Rectal smooth muscle tissue (tissue), 1 donor: ENCODE data around the gene SMAD6.
A peak's percentile ranks its signal among the peaks of the same experiment; 100 is the strongest.

ENCODE experiments used
- H3K27ac ChIP-seq: one replicate; pipeline ENCODE4 v1.7.0; 2013; ENCODE audit warnings: low read depth, low read length, inconsistent platforms
- H3K27me3 ChIP-seq: one replicate; pipeline ENCODE4 v1.7.0; 2013; ENCODE audit warnings: low read length; ENCODE audit not compliant: control insufficient read depth, insufficient read depth
- H3K36me3 ChIP-seq: one replicate; pipeline ENCODE4 v1.7.0; 2013; ENCODE audit warnings: low read length; ENCODE audit not compliant: control insufficient read depth, insufficient read depth
- H3K4me1 ChIP-seq: one replicate; pipeline ENCODE4 v1.7.0; 2013; ENCODE audit warnings: low read length; ENCODE audit not compliant: control insufficient read depth, insufficient read depth
- H3K4me3 ChIP-seq: one replicate; pipeline ENCODE4 v1.7.0; 2013; ENCODE audit warnings: low read length
- H3K9ac ChIP-seq: one replicate; pipeline ENCODE4 v1.7.0; 2013; ENCODE audit warnings: low read length

Gene SMAD6

DNA sequence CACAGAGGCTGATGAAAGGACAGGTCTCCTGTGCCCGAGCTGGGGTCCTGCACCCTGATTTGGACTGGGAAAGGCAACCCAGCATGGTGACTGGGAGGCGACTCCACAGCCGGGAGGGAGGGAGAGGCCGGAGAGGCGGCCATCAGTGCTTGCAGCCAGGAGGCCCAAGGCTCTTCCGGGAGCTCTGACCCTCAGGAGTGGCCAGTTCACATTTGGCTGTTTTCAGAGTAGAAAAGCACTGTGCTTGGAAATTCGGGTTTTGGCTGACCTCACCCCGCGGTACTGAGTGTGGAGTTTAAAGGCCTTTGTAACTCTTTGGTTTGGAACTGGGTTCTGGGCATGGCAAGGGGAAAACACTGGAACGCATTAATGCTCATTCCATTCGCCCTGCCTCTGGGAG lies 31.9 kb downstream of the SMAD6 start:
- Histone ChIP-seq H3K27ac (peak overlapping the region; percentile 25), H3K36me3 (no peaks in the 10 kb centered on the region), H3K4me3 (no peak overlapping the region), H3K27me3 (no peaks in the 10 kb centered on the region), H3K9ac (no peak overlapping the region), H3K4me1 (peaks cover 9% of the 10 kb centered on the region)

DNA sequence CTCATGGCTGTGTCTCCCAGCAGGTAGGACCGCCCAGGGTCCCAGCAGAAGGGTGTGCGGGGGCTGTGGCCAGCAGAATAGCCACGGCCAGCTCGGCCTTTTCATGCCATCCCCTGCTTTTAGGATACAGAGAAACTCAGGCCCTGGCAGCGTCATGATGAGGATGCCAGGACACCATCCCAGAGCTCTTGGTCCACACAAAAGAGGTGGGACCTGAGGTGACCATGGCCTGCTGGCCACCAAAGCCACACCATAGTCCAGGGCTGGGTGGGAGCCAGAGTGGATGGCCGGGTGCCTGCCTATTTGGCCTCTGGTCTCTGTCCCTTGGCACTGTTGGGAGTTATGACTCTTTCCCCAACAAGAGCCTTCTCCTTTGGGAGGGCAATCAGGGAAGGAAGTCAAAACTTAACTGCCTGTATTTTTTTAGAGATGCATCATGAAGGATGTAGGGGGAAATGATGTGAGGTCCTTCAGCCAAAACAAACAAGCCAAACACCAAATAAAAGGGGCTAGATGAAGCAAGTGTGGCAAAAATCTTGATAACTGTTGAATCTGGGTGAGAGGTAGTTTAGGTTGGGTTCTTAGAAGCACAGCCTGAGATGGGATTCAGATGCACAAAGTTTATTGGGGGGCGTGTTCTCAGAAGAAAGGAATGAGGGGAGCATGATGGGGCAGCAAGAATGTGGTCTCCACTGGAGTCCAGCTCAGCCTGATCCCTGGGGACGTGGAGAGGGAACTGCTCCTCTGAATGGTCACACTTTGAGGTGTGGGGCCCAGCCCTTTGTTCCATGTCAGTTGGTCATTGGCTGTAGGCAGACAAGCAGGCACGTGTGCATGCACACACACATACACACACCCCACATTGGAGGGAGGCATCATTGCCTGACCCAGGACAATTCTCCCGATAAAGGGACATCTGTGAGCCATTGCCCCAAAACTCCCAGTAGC lies 33.2 kb downstream of the SMAD6 start:
- no peak overlapping the region for H3K27ac ChIP-seq
- no peak overlapping the region for H3K9ac ChIP-seq
- H3K4me1 ChIP-seq: peaks cover 5% of the 10 kb centered on the region
- H3K36me3 ChIP-seq: no peaks in the 10 kb centered on the region
- H3K4me3 ChIP-seq: no peak overlapping the region
- H3K27me3 ChIP-seq: no peaks in the 10 kb centered on the region

DNA sequence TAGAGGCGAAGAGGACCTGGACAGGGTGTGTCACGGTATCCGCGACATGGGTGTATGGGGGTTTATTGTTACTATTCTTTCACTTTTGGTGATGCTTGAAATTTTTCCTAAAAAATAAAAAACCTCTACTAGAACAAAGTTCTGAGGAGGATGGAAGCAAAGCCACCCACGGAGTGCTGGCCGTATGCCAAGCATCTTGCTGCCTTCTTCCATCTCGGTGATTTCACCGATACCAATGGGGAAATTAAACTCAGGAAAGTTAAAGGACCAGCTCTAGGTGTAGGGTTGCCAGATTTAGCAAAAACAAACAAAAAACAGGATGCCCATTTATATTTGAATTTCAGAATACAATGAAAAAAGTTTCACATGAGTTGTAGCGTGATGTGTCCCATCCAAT lies 33.9 kb downstream of the SMAD6 start:
- H3K4me1 ChIP-seq: peaks cover 9% of the 10 kb centered on the region
- no peak overlapping the region for H3K9ac ChIP-seq
- H3K36me3 ChIP-seq: no peaks in the 10 kb centered on the region
- H3K27ac ChIP-seq: no peak overlapping the region
- H3K27me3 ChIP-seq: no peaks in the 10 kb centered on the region
- no peak overlapping the region for H3K4me3 ChIP-seq

DNA sequence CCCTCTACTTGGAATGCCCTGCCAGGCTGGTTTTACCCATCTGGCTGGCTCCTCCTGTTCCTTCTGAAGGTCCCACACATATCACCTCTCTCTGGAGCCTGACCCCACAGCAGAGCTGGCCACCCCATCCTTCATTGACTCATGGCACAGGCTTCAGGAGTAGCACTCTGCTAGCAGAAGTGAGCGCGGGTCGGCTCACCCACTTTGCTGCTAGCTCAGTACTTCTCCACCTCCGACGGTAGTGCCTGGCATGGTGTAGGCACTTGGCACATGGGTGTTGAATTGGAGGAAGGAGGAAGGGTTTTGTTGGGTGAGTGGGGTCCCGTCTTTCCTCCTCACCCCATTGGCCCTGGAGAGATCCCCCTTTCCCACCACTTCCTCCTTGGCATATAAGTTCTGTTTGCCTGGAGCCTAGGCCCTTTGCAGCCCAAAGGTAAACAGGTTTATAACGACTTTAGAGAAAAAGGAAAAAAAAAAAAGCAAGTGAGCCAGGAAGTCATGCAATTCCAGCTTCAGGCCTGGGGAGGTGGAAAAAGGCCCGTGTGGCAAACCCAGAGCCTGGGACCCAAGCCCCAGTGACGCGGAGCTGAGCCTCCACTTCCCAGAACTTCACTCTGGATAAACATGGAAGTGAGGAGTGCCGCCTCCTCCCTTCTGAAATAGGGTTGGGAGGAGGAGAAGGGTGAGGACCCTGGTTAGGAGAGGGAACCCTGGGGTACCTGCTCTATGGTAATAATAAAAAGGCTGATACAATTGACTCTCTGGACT lies 35.4 kb downstream of the SMAD6 start:
- Histone ChIP-seq H3K27ac (no peak overlapping the region), H3K27me3 (no peaks in the 10 kb centered on the region), H3K4me3 (no peak overlapping the region), H3K36me3 (no peaks in the 10 kb centered on the region), H3K4me1 (peaks cover 11% of the 10 kb centered on the region), H3K9ac (no peak overlapping the region)

DNA sequence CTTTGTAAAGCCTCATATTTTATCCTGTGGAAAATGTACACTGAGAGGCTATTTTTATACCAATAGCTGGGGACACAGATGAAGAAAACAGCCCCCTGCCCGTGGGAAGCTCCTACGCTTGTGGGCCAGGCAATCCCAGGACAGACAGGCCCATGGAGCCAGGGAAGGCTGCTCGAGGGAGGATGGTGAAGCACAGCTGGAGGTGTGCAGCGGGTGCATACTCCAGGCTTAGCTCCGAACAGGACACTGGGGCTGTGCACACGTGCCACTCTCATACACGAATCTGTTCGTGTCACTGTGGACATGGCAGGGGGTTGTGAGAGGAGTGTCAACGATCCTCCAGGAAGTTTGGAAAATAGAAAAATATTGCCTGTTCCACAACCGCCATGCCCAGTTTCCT lies 36.1 kb downstream of the SMAD6 start:
- no peak overlapping the region for H3K9ac ChIP-seq
- no peak overlapping the region for H3K27ac ChIP-seq
- no peak overlapping the region for H3K4me3 ChIP-seq
- peaks cover 11% of the 10 kb centered on the region for H3K4me1 ChIP-seq
- H3K27me3 ChIP-seq: no peaks in the 10 kb centered on the region
- no peaks in the 10 kb centered on the region for H3K36me3 ChIP-seq

DNA sequence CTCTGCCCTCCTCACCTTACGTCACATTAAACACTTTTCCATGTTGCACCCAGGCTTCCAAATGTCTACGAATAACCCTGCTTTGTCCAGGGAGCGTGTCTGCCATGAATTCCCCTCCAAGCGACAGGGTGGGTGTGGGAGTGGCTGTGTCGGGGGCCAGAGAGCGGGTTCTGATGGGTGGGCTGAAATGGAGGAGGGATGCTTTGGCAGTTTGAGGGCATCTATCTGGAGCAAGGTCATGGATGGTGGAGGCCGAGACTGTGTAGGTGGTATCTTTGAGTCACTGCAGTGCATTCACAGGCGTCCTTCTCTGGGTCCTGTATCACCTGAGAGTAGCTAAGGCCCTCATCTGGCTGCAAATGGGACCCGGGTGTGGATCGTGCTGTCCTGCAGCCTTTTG lies 36.6 kb downstream of the SMAD6 start:
- Histone ChIP-seq H3K9ac (no peak overlapping the region), H3K27ac (no peak overlapping the region), H3K4me3 (no peak overlapping the region), H3K27me3 (no peaks in the 10 kb centered on the region), H3K36me3 (no peaks in the 10 kb centered on the region), H3K4me1 (peaks cover 11% of the 10 kb centered on the region)

DNA sequence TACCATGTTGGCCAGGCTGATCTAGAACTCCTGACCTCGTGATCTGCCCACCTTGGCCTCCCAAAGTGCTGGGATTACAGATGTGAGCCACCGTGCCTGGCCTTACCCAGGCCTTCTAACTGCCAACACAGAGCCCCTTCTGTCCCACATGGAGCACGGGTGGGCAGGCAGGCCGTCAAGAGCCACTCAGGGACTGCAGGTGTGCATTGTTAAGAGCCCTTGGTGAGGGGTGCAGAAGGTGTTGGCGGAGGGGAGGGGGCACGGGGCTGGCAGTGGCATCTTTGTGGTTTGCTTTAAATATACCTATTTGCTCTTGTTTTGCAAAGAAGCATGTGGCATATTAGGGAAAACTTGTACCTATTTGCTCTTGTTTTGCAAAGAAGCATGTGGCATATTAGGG lies 37.3 kb downstream of the SMAD6 start:
- no peak overlapping the region for H3K9ac ChIP-seq
- no peaks in the 10 kb centered on the region for H3K27me3 ChIP-seq
- no peaks in the 10 kb centered on the region for H3K36me3 ChIP-seq
- peaks cover 7% of the 10 kb centered on the region for H3K4me1 ChIP-seq
- H3K27ac ChIP-seq: no peak overlapping the region
- H3K4me3 ChIP-seq: no peak overlapping the region

DNA sequence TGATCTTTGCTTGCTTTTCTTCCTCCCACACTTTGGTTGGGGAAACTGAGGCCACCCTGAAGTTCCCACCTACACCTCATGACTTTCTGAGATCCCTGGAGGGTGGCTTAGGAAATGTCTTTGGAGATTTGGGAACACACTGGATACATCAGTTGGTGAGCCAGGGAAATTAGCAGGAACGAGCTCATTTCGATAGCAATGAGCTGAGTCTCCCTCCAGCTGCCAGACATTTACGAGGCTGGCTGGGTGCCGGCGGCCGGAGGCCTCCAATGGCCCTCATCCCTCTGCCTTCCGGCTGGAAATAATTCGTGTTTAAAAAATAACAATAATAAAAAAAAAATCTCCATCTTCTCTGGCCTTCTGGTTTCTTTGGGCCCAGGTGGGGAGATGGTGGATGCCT lies 38.8 kb downstream of the SMAD6 start:
- H3K36me3 ChIP-seq: no peaks in the 10 kb centered on the region
- H3K4me1 ChIP-seq: peaks cover 7% of the 10 kb centered on the region
- H3K27ac ChIP-seq: no peak overlapping the region
- H3K9ac ChIP-seq: no peak overlapping the region
- H3K4me3 ChIP-seq: no peak overlapping the region
- H3K27me3 ChIP-seq: no peaks in the 10 kb centered on the region

DNA sequence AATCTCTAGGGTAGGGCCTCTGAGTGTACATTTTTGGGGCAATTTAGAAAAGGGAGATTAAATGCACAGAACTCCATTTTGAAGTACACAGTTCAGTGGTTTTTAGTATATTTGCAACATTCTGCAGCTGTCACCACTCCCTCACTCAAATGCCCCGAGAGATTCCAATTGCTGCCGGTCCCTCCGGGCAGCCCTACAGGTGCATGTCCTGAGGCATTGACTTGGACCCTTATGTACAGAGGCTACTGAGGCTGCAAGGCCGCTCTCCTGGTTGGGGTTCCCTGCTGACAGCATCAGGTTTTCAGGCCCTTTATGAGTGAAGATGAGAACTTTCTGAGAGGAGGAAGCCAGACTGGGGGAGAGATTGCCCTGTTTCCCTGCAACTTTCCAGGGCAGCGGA lies 39.6 kb downstream of the SMAD6 start:
- Histone ChIP-seq H3K4me1 (peaks cover 7% of the 10 kb centered on the region), H3K27ac (no peak overlapping the region)

DNA sequence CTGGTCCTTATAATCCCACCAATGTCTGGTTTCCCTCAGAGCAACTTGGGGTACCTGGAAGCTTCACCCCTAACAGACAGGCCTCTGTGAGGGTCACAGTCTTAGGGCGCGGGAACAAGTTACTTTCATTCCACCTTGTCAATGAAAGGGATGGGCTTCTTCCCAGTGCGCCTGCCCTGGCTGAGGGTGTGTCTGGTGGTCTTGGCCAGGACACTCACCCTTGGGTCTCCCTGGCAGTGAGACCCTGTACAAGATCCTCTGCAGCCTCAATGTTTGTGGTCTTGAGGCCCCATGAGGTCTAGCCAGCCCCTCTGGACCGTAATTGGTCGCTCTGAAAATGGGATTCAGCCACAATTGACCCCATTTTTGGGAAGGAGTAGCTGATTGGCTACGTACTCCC lies 40.2 kb downstream of the SMAD6 start:
- Histone ChIP-seq H3K9ac (no peak overlapping the region), H3K27ac (no peak overlapping the region)

More for the DNA sequence above, 39.6 kb downstream of the SMAD6 start:
- H3K4me3 ChIP-seq: no peak overlapping the region
- H3K36me3 ChIP-seq: no peaks in the 10 kb centered on the region
- no peak overlapping the region for H3K9ac ChIP-seq
- no peaks in the 10 kb centered on the region for H3K27me3 ChIP-seq

DNA sequence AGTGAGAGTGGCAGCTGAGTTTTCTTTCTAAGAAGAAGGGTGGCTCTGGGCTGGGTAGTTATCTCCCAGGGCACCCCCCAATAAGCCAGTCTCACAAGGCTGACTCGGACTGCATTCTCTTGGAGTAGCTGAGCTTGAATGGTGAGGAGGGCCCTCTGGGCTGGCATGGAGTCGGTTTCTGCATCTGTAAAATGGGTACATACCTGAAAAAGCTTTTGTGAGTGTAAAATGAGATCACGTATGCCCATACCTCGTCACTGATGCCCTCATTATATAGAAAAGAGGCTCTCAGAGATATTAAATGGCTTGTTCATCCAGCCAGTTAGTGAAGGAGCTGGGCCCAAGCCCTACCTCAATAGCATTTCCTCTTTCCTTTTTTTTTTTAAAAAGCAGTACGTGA lies 41.2 kb downstream of the SMAD6 start:
- H3K9ac ChIP-seq: no peak overlapping the region
- peaks cover 7% of the 10 kb centered on the region for H3K4me1 ChIP-seq
- no peak overlapping the region for H3K27ac ChIP-seq
- no peaks in the 10 kb centered on the region for H3K36me3 ChIP-seq
- H3K4me3 ChIP-seq: no peak overlapping the region
- H3K27me3 ChIP-seq: no peaks in the 10 kb centered on the region

More for the DNA sequence above, 40.2 kb downstream of the SMAD6 start:
- Histone ChIP-seq H3K36me3 (no peaks in the 10 kb centered on the region), H3K27me3 (no peaks in the 10 kb centered on the region), H3K4me1 (peaks cover 7% of the 10 kb centered on the region), H3K4me3 (no peak overlapping the region)

DNA sequence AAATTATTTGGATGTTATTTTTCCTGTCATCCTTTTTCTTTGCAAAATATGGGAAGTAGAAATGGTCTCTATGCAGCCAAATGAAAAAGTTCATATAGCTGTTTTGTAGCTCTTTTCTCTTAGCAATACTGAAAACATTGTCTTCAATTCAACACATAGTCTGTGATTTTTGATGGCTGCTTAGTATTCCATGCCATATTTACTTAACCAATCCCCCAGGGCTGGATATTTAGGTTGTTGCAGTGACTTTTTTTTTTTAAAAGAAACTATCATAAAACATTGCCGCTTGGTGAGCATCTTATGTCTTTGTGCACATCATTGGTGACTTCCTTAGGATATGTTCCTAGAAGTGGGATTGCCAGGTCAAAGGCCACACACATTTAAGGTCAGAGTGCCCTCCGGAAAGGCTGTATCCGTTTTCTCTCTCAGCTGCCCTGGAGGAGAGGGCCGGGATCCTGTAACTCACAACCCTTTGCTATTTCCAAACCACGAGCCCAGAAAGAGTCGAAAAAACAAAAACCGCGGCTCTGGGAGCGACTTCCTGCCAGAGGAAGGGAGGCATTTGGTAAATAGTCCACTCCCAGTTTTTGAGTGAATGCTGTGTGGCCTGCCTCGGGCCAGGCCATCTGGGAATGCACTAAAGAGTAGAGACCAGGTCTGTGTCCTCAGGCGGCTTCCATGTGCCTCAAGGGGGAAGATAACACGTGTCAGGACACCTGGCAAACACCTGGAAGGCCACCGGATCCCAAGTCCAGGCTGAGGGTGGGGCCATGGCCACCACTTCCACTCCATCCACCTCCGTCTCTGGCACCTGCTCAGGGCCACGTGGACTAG lies 41.9 kb downstream of the SMAD6 start:
- H3K36me3 ChIP-seq: no peaks in the 10 kb centered on the region
- no peak overlapping the region for H3K4me3 ChIP-seq
- no peaks in the 10 kb centered on the region for H3K27me3 ChIP-seq
- H3K4me1 ChIP-seq: peaks cover 7% of the 10 kb centered on the region
- H3K27ac ChIP-seq: no peak overlapping the region
- no peak overlapping the region for H3K9ac ChIP-seq
